HepG2 (cell line): ENCODE data around the gene NOXA1. TPM values are rescaled to one million over a fixed set of nuclear protein-coding genes. Genes with fewer than 3 reads are reported as not detected.

ENCODE experiments used
- ARHGAP35 ChIP-seq: sonication (generic); formaldehyde crosslinking; IDR thresholded peaks from 2 replicates; pipeline ENCODE4 v1.9.0; 2022; ENCODE audit warnings: mild to moderate bottlenecking, inconsistent platforms, moderate library complexity, missing genetic modification reagents, borderline replicate concordance
- ETV6 ChIP-seq: sonication (generic); formaldehyde crosslinking; conservative IDR thresholded peaks from 2 replicates; pipeline ENCODE4 v1.4.0; 2020; ENCODE audit warnings: missing genetic modification reagents
- HDAC6 ChIP-seq: fragments of 200-600 bp; sonication (generic); IDR thresholded peaks from 2 replicates; pipeline ENCODE4 v1.7.0; 2017; ENCODE audit warnings: mild to moderate bottlenecking, antibody characterized with exemption, low read length, low read depth
- KDM5A ChIP-seq: fragments of 200-600 bp; sonication (generic); IDR thresholded peaks from 2 replicates; pipeline ENCODE4 v1.7.0; 2018; ENCODE audit warnings: antibody characterized with exemption, mild to moderate bottlenecking, low read length, borderline replicate concordance
- KLF12 ChIP-seq: sonication (generic); formaldehyde crosslinking; IDR thresholded peaks from 2 replicates; pipeline ENCODE4 v1.4.0; 2020; ENCODE audit warnings: missing genetic modification reagents, borderline replicate concordance
- MAFK ChIP-seq, 2 experiments: IDR thresholded peaks in 1 of 2; conservative IDR thresholded peaks in 1 of 2; 2 replicates each; pipeline ENCODE4 v1.6.1; 2011; ENCODE audit warnings: improper control_type of control experiment in 2 of 2, low read length in 2 of 2
- SETDB1 ChIP-seq: sonication (generic); formaldehyde crosslinking; IDR thresholded peaks from 2 replicates; pipeline ENCODE4 v1.5.1; 2020; ENCODE audit warnings: missing genetic modification reagents, mild to moderate bottlenecking, borderline replicate concordance
- SIN3A ChIP-seq: IDR thresholded peaks from 2 replicates; pipeline ENCODE4 v1.6.1; 2011; ENCODE audit warnings: low read depth, mild to moderate bottlenecking, control low read depth, low read length, borderline replicate concordance
- SIX1 ChIP-seq: sonication (generic); formaldehyde crosslinking; IDR thresholded peaks from 2 replicates; pipeline ENCODE4 v1.4.0; 2020; ENCODE audit warnings: missing genetic modification reagents, borderline replicate concordance
- STAG1 ChIP-seq: sonication (generic); formaldehyde crosslinking; IDR thresholded peaks from 2 replicates; pipeline ENCODE4 v1.4.0; 2020; ENCODE audit warnings: missing genetic modification reagents
- ZNF224 ChIP-seq: sonication (generic); formaldehyde crosslinking; IDR thresholded peaks from 2 replicates; pipeline ENCODE4 v1.5.0; 2020; ENCODE audit warnings: mild to moderate bottlenecking, missing genetic modification reagents
- ZNF329 ChIP-seq: sonication (generic); formaldehyde crosslinking; IDR thresholded peaks from 2 replicates; pipeline ENCODE4 v1.9.0; 2021; ENCODE audit warnings: low read depth, mild to moderate bottlenecking, missing genetic modification reagents
- ZNF460 ChIP-seq: sonication (generic); formaldehyde crosslinking; IDR thresholded peaks from 2 replicates; pipeline ENCODE4 v1.5.1; 2020; ENCODE audit warnings: missing genetic modification reagents, mild to moderate bottlenecking, borderline replicate concordance
- ZNF724P ChIP-seq: sonication (generic); formaldehyde crosslinking; IDR thresholded peaks from 2 replicates; pipeline ENCODE4 v1.8.0; 2022; ENCODE audit warnings: missing genetic modification reagents, borderline replicate concordance
- ZNF746 ChIP-seq: sonication (generic); formaldehyde crosslinking; IDR thresholded peaks from 2 replicates; pipeline ENCODE4 v1.8.0; 2022; ENCODE audit warnings: mild to moderate bottlenecking, missing genetic modification reagents
- ZNF790 ChIP-seq: sonication (generic); formaldehyde crosslinking; IDR thresholded peaks from 2 replicates; pipeline ENCODE4 v1.8.0; 2022; ENCODE audit warnings: missing genetic modification reagents, mild to moderate bottlenecking, borderline replicate concordance
- polyA plus RNA-seq, 8 experiments: library from polyadenylated mRNA; depleted of rRNA in 3 of 8; stranded (reverse) in 7 of 8; unstranded in 1 of 8; fragments of >200 nt; fragmentation: Illumina TruSeq in 4 of 8; extraction: Trizol in 4 of 8; gene quantifications; 2 replicates each; pipeline versions ENCODE4 v1.2.1 to v1.2.3, GENCODE V29; 2011 to 2016; ENCODE audit warnings: low read depth in 4 of 8, missing spikeins in 1 of 8, mixed read lengths in 1 of 8; ENCODE audit not compliant: insufficient read depth in 1 of 8
- total RNA-seq, 5 experiments: library from RNA; depleted of rRNA; stranded (reverse); fragments of >200 nt; fragmentation: Illumina TruSeq; extraction: Trizol; gene quantifications; 2 replicates each; pipeline ENCODE4 v1.2.3, GENCODE V29; 2016; ENCODE audit warnings: low read depth in 1 of 5
- TF ChIP-seq, protein P1 (sequence below): sonication (generic); formaldehyde crosslinking; IDR thresholded peaks from 2 replicates; pipeline ENCODE4 v1.5.0; 2020; ENCODE audit warnings: missing genetic modification reagents, mild to moderate bottlenecking, borderline replicate concordance
- TF ChIP-seq, protein P2 (sequence below), 2 experiments: sonication (generic) in 1 of 2; formaldehyde crosslinking in 1 of 2; IDR thresholded peaks; 2 replicates each; pipeline versions ENCODE4 v1.4.0 to v1.6.1; 2018 to 2020; ENCODE audit warnings: missing genetic modification reagents in 2 of 2, borderline replicate concordance in 1 of 2, low read depth in 1 of 2, mild to moderate bottlenecking in 1 of 2, missing biosample characterization in 1 of 2
- TF ChIP-seq, protein P3 (sequence below): sonication (generic); formaldehyde crosslinking; IDR thresholded peaks from 2 replicates; pipeline ENCODE4 v1.8.0; 2022; ENCODE audit warnings: missing genetic modification reagents, mild to moderate bottlenecking, borderline replicate concordance
- TF ChIP-seq, protein P4 (sequence below): sonication (generic); formaldehyde crosslinking; IDR thresholded peaks from 2 replicates; pipeline ENCODE4 v1.4.0; 2020; ENCODE audit warnings: mild to moderate bottlenecking, low read depth, missing genetic modification reagents

The NOXA1 gene
- total and polyA plus RNA-seq, 2 of the 13 experiments (the other 11 are each of a cell fraction or from before 2014, with no cell fraction given): 0.78 to 1.2 TPM

DNA sequence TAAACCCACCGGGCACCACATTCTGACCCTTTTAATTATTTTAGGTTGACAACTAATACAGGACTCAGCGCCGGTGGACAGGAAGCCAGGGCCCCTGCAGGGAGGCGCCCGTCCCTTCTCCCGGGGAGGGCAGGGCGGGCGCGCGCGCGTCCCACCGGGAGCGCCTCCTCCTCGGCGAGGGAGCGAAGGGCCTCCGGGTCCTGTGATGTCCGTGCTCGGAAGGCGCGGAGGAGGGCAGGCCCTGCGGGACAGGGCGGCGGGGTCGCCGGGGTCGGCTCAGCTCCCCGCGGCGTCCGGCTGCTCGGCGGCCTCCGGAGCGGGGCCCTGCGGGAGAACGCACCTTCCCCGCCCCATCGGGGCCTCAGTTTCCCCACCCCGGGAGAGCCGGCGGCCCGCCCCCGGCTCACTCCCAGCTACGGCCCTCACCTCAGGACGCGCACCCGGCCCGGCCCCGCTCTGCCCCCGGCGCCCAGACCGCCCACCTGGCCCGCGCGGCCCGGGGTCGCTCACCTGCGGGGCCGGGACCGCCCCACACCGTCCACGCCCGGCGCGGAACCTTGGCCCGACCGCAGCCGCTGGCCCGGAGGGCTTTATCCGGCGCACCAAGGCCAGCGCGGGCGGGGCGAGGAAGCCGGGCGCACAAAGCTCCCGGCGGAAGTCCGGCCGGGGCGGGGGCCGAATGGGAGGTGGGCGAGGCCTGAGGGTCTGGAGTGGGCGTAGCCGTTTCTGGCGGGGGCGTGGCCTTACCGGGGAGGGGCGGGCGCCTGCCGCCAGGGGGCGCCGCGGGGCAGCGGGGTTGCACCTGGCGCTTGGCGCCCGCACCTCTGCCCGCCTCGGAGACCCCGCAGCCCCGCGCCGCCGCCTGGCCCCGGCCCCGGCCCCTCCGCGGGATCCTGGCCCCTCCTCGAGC is at the start of gene NOXA1, which contains the start of gene EXD3 (continued):
- peak; percentile 82; the same call in 1 of the 2 replicates for TF ChIP-seq SIN3A
- TF ChIP-seq KLF12: peak; percentile 91; the same call in 1 of the 2 replicates
- TF ChIP-seq, protein P1, sequence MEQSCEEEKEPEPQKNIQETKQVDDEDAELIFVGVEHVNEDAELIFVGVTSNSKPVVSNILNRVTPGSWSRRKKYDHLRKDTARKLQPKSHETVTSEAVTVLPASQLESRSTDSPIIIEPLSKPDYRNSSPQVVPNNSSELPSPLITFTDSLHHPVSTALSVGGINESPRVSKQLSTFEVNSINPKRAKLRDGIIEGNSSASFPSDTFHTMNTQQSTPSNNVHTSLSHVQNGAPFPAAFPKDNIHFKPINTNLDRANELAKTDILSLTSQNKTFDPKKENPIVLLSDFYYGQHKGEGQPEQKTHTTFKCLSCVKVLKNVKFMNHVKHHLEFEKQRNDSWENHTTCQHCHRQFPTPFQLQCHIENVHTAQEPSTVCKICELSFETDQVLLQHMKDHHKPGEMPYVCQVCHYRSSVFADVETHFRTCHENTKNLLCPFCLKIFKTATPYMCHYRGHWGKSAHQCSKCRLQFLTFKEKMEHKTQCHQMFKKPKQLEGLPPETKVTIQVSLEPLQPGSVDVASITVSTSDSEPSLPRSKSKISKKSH (CRISPR knock-in tag): no peak
- TF ChIP-seq SIX1 (CRISPR knock-in tag): no peak
- TF ChIP-seq SETDB1 (CRISPR knock-in tag): no peak
- TF ChIP-seq ZNF790: no peak
- TF ChIP-seq ZNF329 (CRISPR knock-in tag): peak; percentile 58; the same call in 1 of the 2 replicates
- TF ChIP-seq, protein P2, sequence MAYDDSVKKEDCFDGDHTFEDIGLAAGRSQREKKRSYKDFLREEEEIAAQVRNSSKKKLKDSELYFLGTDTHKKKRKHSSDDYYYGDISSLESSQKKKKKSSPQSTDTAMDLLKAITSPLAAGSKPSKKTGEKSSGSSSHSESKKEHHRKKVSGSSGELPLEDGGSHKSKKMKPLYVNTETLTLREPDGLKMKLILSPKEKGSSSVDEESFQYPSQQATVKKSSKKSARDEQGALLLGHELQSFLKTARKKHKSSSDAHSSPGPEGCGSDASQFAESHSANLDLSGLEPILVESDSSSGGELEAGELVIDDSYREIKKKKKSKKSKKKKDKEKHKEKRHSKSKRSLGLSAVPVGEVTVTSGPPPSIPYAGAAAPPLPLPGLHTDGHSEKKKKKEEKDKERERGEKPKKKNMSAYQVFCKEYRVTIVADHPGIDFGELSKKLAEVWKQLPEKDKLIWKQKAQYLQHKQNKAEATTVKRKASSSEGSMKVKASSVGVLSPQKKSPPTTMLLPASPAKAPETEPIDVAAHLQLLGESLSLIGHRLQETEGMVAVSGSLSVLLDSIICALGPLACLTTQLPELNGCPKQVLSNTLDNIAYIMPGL (CRISPR knock-in tag; IDR thresholded peaks at IDR 0.05; ENCODE audit: borderline replicate concordance in 1 of 2, low read depth in 1 of 2): peak; percentile 87
- TF ChIP-seq ARHGAP35 (CRISPR knock-in tag): no peak
- no peak for TF ChIP-seq HDAC6
- TF ChIP-seq ZNF224 (CRISPR knock-in tag): no peak
- TF ChIP-seq, protein P3, sequence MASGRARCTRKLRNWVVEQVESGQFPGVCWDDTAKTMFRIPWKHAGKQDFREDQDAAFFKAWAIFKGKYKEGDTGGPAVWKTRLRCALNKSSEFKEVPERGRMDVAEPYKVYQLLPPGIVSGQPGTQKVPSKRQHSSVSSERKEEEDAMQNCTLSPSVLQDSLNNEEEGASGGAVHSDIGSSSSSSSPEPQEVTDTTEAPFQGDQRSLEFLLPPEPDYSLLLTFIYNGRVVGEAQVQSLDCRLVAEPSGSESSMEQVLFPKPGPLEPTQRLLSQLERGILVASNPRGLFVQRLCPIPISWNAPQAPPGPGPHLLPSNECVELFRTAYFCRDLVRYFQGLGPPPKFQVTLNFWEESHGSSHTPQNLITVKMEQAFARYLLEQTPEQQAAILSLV (CRISPR knock-in tag): no peak; the same call in 1 of the 2 replicates
- peak; percentile 30 for TF ChIP-seq STAG1 (CRISPR knock-in tag)
- no peak for TF ChIP-seq ETV6 (CRISPR knock-in tag)
- peak; percentile 17; the same call in 1 of the 2 replicates for TF ChIP-seq ZNF746 (CRISPR knock-in tag)
- TF ChIP-seq ZNF724P (CRISPR knock-in tag): peak; percentile 54; the same call in 1 of the 2 replicates
- TF ChIP-seq, protein P4, sequence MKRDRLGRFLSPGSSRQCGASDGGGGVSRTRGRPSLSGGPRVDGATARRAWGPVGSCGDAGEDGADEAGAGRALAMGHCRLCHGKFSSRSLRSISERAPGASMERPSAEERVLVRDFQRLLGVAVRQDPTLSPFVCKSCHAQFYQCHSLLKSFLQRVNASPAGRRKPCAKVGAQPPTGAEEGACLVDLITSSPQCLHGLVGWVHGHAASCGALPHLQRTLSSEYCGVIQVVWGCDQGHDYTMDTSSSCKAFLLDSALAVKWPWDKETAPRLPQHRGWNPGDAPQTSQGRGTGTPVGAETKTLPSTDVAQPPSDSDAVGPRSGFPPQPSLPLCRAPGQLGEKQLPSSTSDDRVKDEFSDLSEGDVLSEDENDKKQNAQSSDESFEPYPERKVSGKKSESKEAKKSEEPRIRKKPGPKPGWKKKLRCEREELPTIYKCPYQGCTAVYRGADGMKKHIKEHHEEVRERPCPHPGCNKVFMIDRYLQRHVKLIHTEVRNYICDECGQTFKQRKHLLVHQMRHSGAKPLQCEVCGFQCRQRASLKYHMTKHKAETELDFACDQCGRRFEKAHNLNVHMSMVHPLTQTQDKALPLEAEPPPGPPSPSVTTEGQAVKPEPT (CRISPR knock-in tag): no peak; the same call in 1 of the 2 replicates
- TF ChIP-seq MAFK (conservative IDR thresholded peaks at IDR 0.05 in 1 of 2, IDR thresholded peaks at IDR 0.05 in 1 of 2; ENCODE audit: low read length in 2 of 2): no peak
- TF ChIP-seq ZNF460 (CRISPR knock-in tag): no peak
- TF ChIP-seq KDM5A: peak; percentile 90; the same call in 1 of the 2 replicates
